Suppressor macrophage treated with lipopolysaccharide for 1 hour (primary cell): Measurements from ENCODE around the gene DPP10.
"Not testable (repeated sequence)": the region's sequence is repeated elsewhere in the genome, so short reads cannot be mapped to it uniquely, and the experiment has no call there.

Source experiments
- DNase-seq, 3 donors: peaks; one replicate each; pipeline ENCODE4 v3.0.0-alpha.2; 2020 to 2022

DPP10 gene

GRCh38 chr2:115034801-115035200, 592.4 kb downstream of the DPP10 start:
- DNase-seq, result no peak

- DNase-seq, result no peak
Measured at GRCh38 chr2:115036818-115037217, 594.4 kb downstream of the DPP10 start.

DNA sequence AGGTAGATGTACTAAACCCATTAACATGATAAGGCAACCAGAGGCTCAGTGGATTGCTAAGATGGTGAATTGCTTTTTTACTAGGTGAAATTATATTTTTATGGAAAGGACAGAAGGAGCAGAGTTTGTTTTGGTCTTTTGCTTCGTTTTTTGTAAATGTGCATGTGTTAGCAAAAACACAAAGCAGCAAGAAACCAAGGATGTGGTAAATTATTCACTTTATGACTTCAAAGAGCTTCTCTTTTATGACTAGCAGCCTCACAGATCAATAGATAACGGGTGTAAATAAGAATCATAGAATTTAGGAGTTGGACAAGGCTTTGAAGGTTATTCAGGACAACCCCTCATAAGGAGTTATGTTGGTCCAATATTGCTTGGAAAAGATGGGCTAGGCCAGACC, 615.0 kb downstream of the DPP10 start:
- DNase-seq, result no peak

DNA sequence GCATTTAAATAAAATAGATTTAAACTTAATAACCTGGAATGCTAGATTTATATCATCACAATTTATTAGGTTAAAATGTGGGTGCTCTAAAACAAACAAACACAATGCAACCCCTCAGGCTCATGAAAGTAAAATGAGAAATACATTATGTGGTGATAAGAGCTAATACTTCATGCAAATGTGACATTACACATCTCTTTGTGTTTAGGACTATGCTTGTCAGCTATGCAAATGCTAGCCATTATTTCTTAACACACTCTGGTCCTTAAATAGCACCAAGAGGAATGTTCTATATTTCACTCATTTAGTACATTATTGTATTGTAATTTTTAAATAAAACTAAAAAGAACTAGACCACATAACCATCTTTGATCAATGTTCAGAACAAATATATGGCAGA, 627.6 kb downstream of the DPP10 start:
- no peak for DNase-seq

DNA sequence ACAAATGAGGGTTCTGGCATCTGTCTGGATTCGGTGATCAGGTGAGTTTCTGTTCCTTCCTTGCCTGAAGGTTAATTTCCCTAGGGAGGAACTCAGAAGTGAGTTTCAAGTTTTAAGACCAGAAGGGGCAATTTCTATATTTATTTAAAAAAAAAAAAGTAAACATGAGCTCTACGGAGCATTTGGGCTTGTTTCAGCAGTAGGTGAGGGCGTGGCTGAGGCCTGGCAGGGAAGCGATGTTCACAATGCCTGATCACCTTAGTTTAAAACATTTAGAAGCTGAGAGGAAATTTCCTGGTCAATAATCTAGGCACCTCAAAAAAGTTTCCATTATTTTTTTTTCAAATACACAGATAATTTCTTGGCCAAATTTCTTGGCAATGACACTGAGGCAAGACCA, 629.1 kb downstream of the DPP10 start:
- no peak for DNase-seq

DNA sequence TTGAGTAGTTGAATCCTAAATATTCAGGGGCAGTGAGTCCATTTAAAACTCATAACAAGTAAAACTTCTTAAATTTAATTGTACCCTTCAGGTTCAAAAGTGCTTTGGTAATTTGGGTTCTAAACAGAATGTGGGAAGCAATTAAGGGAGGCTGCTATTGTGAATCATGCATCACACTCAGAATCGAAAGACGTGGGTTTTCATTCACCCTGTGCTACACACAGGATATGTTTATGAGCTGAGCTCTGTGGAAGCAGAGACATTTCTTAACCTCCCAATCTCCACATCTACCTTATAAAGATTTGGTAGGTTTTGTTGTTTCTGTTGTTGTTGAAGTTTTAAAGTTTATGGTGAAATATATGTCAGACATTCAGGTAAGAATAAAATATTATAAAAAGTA, 633.4 kb downstream of the DPP10 start:
- no peak for DNase-seq

- DNase-seq, result no peak
Measured at GRCh38 chr2:115077626-115078025, 635.2 kb downstream of the DPP10 start.

- DNase-seq, result no peak
Measured at GRCh38 chr2:115083225-115083624, 640.8 kb downstream of the DPP10 start.

DNA sequence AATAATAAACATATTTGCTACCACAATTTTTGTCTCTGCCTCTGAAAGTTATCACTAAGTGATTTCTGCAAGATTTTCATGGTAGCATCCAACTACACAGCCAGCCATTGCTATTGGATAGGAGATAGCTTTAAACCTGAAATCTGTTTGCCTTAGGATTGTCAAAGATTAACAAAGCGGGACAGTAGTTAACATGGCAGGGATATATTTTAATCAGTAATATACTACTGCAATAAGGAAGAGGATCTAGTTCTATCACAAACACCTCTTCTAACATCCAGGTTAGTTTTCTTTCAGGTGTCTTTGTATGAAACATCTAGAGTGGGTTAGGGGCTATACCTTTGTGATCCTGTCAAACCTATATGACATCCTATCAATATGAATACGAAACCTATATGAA, 641.3 kb downstream of the DPP10 start:
- DNase-seq, result no peak

DNA sequence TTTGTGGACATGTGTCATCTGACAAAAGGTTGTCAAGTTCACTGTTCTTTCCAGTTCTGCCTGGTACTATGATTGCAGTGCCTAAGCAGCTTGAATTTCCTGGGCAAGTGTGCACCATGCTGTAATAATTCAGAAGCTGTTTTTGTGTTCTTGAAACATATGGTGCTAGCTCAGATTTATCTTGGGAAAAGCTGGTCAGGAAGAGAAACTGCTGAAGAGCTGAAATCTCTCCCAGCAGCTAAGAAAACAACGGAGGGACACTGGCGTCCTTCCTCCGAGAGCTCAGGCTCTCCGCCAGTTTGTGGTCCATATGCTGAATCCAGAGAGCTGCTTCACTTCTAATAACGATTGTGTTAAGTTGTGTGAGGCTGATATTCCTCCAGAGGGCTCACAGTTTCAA, 642.0 kb downstream of the DPP10 start:
- DNase-seq, result no peak

- DNase-seq, result not testable (repeated sequence)
Measured at GRCh38 chr2:115086051-115086620, 643.7 kb downstream of the DPP10 start.

- no peak for DNase-seq
Measured at GRCh38 chr2:115094441-115094840, 652.0 kb downstream of the DPP10 start.

DNA sequence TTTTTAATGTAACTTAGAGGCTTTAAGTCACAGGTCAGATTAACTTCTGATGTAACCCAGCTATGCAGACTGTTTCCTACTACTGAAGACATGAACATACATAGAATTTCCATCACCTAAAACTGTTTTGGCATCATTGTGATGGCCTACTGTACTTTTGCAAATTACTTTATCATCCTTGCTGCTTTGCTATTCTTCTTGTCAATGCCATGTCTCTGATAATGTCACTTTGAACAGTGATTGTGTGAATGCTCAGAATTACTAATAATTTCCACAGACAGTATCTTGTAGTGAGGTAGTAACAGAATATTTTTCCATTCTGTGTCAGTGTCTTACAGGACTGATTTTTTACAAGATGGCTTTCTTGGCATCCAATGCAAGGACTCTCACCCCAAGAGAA, 663.5 kb downstream of the DPP10 start:
- no peak for DNase-seq

- DNase-seq, result no peak
Measured at GRCh38 chr2:115115135-115115534, 672.7 kb downstream of the DPP10 start.

DNA sequence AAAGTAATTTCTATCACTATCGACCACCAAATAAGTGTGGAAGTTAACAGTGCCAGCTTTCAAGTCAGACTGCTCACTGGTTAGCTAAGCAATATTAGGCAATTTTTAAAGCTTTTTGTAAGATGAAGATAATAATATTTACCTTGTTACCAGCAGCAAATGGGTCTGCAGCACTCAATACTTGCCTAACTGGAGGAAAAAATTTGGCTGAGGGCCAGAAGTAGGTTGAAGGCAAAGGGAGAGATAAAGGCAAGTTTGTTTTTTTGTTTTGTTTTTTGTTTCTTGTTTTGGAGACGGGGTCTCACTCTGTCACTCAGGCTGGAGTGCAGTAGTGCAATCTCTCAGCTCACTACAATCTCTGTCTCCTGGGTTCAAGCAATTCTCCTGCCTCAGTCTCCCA, 675.9 kb downstream of the DPP10 start:
- DNase-seq, result no peak

GRCh38 chr2:115119086-115119485, 676.6 kb downstream of the DPP10 start:
- no peak for DNase-seq

DNA sequence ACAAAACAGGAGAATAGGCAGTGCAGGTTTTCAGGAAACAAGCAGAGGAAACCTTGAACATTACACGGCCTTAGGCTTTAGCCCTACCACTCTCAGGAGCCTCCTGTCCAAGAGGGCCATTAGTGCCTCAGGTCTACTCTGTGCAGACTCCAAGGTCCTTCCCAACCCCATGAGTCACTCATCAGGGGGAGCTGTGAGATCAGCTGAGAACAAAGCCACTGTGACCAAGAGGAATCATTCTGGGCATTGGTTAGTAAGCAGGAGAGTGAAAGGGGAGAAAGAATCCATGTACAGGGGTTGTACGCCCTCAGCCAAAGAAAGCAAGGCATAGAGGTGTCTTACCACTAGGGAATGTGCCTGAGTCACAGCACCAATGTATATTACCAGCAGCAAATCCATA, 680.3 kb downstream of the DPP10 start:
- no peak for DNase-seq

DNA sequence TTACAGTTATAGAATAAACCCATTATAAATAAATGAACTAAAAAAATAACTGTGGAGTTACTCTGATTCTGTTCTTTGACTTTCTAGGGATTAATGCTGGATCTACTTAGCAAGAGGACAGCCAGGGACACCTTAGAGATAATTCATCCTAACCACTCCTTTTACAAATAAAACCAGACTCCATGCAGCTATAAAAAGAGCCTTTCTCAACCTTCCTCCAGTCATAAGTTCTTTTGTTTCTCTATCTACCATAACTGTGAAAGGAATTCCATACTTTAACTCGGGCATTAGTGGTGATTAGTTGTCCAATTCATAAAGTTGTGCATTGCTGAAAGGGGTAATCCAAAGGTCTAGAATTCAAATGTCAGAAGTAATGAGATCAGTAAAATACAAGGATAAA, 682.4 kb downstream of the DPP10 start:
- no peak for DNase-seq

- DNase-seq, result no peak
Measured at GRCh38 chr2:115129536-115129935, 687.1 kb downstream of the DPP10 start.

DNA sequence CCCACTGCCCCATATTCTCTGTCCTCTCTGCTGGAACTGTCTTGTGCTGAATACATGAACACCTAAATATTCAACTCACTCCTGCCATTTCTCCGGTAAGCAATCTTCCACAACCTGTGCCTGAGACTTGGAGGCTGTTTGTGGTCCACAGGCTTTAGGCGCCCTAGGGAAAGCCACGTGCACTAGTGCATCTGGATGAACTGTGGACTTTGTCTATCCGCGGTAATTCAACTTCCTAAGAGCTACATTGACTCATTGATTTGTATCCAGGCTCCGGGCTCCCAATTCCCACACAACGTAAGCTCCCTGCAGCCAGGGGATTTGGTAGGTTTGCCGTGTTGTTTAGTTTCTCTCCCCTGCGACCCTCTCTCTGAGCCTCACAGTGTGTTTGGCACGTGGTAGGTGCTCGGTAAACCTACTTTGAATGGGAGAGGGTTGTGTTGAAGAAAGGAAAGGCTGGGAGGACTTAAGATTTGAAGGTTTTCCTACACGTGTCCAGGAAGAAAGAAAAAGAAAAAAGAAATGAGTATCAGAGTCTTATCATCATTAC, 718.2 kb downstream of the DPP10 start:
- no peak for DNase-seq

DNA sequence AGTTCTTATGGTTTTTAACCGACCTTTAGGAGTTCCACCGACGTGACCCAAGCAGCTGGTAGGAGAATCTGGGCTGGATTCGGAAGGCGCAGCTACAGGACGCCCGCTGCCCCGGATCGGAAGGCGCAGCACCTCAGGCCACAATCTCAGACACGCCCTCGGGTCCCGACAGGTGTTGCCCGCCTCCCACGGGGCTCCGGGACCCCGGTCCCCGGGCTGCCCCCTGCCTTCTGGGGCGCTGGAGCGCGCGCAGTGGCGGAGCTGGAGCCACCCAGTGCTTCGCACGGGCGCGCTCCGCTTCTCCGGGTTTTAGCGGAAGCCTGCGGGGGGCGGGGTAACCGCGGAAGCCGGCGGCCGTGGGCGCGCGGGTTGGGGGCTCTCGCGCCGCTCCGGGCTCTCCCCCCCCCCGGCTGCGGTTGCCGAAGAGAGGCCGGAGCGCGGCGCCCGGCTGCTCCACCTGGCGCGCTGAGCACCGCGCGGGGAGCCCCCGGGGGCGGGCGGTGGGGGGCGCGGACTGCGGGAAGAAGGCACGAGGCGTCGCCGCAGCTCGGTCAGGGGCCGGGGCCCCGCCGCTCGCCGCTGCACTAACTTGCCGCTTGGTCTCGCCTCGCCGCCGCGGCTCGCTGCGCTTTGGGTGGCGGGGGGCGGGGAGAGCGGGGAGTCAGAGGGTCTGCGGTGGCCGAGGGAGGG, 718.8 kb downstream of the DPP10 start:
- DNase-seq, result peak in 1 of 3 donors; percentile 3

DNA sequence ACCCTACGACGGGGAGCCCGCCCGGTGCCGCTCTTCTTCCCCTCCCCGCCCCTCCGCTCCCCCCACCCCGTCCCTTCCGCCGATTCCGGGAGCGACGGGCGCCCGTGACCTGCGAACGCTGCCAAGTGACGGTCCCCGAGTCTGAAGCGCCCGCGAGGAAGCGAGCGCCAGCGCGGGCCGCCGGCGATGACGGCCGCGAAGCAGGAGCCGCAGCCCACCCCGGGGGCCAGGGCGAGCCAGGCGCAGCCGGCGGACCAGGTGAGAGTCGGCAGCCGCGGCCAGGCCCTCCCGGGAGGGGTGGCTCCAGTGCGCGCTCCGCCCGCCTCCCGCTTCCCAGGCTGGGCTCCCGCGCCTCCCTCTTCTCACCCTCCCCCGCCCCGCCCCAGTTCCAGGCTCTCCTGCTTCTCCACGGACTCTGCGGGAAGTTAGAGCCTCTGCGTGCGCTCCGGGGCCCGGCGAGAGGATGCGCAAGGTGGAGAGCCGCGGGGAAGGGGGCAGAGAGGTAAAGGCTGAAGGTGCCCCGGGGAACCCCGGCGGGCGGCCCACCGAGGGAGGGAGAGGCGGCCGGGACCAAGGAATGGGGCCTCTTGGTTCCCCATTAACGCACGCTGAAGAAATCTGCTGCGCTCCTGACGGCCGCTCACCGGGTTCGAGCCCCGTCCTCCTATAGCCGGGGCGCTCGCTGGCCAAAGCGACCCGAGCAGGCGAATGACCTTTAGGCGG, 719.5 kb downstream of the DPP10 start:
- peak in 1 of 3 donors; percentile 1 for DNase-seq

DNA sequence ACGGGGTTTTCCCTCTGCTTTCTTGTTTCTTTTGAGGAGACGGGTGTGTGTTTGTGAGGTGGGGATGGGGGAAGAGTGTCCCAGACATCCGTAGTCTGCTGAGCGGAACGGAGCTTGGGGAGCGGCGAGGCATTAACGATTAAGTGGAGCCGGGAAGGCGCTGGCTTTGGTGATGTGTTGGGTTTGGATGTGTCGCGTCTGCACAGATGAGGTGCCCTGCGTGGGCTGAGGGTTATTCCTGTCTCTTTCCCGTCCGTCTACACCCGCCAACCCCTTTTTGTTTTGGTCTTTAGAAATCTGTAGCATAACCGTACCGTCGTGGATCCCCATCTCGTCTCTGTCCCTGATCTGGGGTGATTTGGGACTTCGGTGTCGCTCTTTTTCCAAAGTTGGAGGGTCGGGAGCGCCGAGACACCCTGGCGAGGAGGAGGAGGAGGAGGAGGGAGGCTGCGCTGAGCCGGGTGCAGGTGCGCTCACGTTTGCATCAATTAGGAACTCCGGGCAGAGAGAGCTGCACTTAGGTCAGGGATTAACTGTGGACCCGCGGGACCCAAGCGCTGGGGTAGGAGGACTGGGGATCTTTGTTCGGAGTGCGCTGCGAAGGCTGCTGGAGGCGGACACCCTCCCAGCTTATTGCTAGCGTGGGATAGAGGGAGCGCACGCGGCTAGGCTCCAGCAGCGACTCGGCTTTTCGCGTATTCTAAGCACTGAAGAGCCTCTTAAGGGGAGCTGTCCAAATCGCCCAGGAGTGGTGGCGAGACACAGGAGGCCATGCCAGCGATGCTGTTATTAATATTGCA, 720.3 kb downstream of the DPP10 start:
- no peak for DNase-seq
